GM12878 (cell line): Measurements from ENCODE around the gene P2RX4.

Experiments used
- ATF7 ChIP-seq: fragments of 450-650 bp; IDR thresholded peaks from 2 replicates; pipeline ENCODE4 v1.6.1; 2016; ENCODE audit warnings: low read depth, mild to moderate bottlenecking
- BHLHE40 ChIP-seq, 2 experiments: fragments of 450-650 bp in 1 of 2; IDR thresholded peaks; 2 replicates each; pipeline ENCODE4 v1.6.1; 2011 to 2017; ENCODE audit warnings: low read depth in 2 of 2, borderline replicate concordance in 1 of 2, improper control_type of control experiment in 1 of 2, low read length in 1 of 2, mild to moderate bottlenecking in 1 of 2
- CHD1 ChIP-seq: IDR thresholded peaks from 2 replicates; pipeline ENCODE4 v1.6.1; 2012; ENCODE audit warnings: low read depth, low read length, improper control_type of control experiment
- CTCF ChIP-seq, 3 experiments: IDR thresholded peaks in 2 of 3; conservative IDR thresholded peaks in 1 of 3; 2 replicates each; pipeline ENCODE4 v1.5.1; 2011; ENCODE audit warnings: low read depth in 3 of 3, low read length in 3 of 3, mild to moderate bottlenecking in 3 of 3, control low read depth in 2 of 3, moderate library complexity in 2 of 3, inconsistent platforms in 1 of 3, mixed read lengths in 1 of 3; ENCODE audit not compliant: control insufficient read depth in 2 of 3, insufficient read depth in 1 of 3; ENCODE audit errors: extremely low read depth in 1 of 3
- RB1 ChIP-seq: fragments of 450-650 bp; formaldehyde crosslinking; IDR thresholded peaks from 2 replicates; pipeline ENCODE4 v1.6.1; 2017; ENCODE audit warnings: mild to moderate bottlenecking, borderline replicate concordance
- STAT1 ChIP-seq: fragments of 450-650 bp; conservative IDR thresholded peaks from 2 replicates; pipeline ENCODE4 v1.6.1; 2014; ENCODE audit warnings: antibody characterized with exemption, mild to moderate bottlenecking
- ZNF274 ChIP-seq: IDR thresholded peaks from one replicate; pipeline ENCODE4 v1.8.0; 2011; ENCODE audit not compliant: insufficient read length, insufficient read depth

DNA sequence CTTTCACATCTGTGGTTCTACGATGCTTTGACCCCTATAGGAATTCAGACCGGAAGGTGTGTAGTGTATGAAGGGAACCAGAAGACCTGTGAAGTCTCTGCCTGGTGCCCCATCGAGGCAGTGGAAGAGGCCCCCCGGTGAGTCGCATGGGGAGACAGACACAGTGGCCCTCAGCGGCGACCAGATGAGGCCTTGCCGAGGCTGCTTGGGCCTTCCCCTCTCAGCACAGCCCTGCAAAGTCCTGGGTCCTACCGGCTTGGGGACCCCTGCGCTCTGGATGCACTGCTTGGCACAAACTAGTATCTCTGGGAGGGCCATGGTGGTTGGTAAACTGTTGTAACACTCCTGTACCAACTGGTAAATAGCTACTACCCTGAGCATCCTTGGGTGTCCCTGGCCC, 47.5 kb upstream of the P2RX4 start:
- TF ChIP-seq CHD1 = no peak
- no peak for TF ChIP-seq ATF7
- no peak for TF ChIP-seq CTCF (IDR thresholded peaks at IDR 0.05 in 2 of 3, conservative IDR thresholded peaks at IDR 0.05 in 1 of 3; ENCODE audit: control insufficient read depth in 2 of 3, extremely low read depth in 1 of 3, insufficient read depth in 1 of 3, low read depth in 3 of 3, low read length in 3 of 3)
- TF ChIP-seq BHLHE40 (IDR thresholded peaks at IDR 0.05; ENCODE audit: borderline replicate concordance in 1 of 2, low read depth in 2 of 2, low read length in 1 of 2) = no peak
- no peak for TF ChIP-seq ZNF274
- no peak for TF ChIP-seq STAT1
- TF ChIP-seq RB1 = no peak
